Ishikawa (cell line): ENCODE measurements around the gene CDC42BPG.

Experiments
- CEBPB ChIP-seq: IDR thresholded peaks from 2 replicates; pipeline ENCODE4 v1.6.1; 2012
- CREB1 ChIP-seq: IDR thresholded peaks from 2 replicates; pipeline ENCODE4 v1.6.1; 2012; ENCODE audit warnings: low read depth
- EGR1 ChIP-seq: IDR thresholded peaks from 2 replicates; pipeline ENCODE4 v1.6.1; 2012
- EP300 ChIP-seq: IDR thresholded peaks from 2 replicates; pipeline ENCODE4 v1.6.1; 2012; ENCODE audit warnings: borderline replicate concordance
- FOXM1 ChIP-seq: IDR thresholded peaks from 2 replicates; pipeline ENCODE4 v1.6.1; 2012; ENCODE audit warnings: low read depth, borderline replicate concordance
- MAX ChIP-seq: IDR thresholded peaks from 2 replicates; pipeline ENCODE4 v1.6.1; 2012
- NFIC ChIP-seq: IDR thresholded peaks from 2 replicates; pipeline ENCODE4 v1.6.1; 2012
- RAD21 ChIP-seq: IDR thresholded peaks from 2 replicates; pipeline ENCODE4 v1.6.1; 2012; ENCODE audit warnings: low read depth
- TAF1 ChIP-seq: IDR thresholded peaks from 2 replicates; pipeline ENCODE4 v1.6.1; 2012; ENCODE audit warnings: low read depth, mild to moderate bottlenecking
- TCF12 ChIP-seq: IDR thresholded peaks from 2 replicates; pipeline ENCODE4 v1.6.1; 2012; ENCODE audit warnings: low read depth
- TEAD4 ChIP-seq: IDR thresholded peaks from 2 replicates; pipeline ENCODE4 v1.6.1; 2012
- YY1 ChIP-seq: IDR thresholded peaks from 2 replicates; pipeline ENCODE4 v1.6.1; 2012; ENCODE audit warnings: low read depth
- ZBTB7A ChIP-seq: IDR thresholded peaks from 2 replicates; pipeline ENCODE4 v1.6.1; 2012; ENCODE audit warnings: low read depth
- TF ChIP-seq, protein P1 (sequence below): IDR thresholded peaks from 2 replicates; pipeline ENCODE4 v1.6.1; 2012; ENCODE audit warnings: low read depth, mild to moderate bottlenecking
- TF ChIP-seq, protein P2 (sequence below): IDR thresholded peaks from 2 replicates; pipeline ENCODE4 v1.6.1; 2012

The CDC42BPG gene

GRCh38 chr11:64850979-64851567 lies 6.6 kb upstream of the CDC42BPG start:
- no peak for TF ChIP-seq RAD21
- no peak for TF ChIP-seq TAF1
- TF ChIP-seq TCF12, result no peak
- TF ChIP-seq, protein P1, sequence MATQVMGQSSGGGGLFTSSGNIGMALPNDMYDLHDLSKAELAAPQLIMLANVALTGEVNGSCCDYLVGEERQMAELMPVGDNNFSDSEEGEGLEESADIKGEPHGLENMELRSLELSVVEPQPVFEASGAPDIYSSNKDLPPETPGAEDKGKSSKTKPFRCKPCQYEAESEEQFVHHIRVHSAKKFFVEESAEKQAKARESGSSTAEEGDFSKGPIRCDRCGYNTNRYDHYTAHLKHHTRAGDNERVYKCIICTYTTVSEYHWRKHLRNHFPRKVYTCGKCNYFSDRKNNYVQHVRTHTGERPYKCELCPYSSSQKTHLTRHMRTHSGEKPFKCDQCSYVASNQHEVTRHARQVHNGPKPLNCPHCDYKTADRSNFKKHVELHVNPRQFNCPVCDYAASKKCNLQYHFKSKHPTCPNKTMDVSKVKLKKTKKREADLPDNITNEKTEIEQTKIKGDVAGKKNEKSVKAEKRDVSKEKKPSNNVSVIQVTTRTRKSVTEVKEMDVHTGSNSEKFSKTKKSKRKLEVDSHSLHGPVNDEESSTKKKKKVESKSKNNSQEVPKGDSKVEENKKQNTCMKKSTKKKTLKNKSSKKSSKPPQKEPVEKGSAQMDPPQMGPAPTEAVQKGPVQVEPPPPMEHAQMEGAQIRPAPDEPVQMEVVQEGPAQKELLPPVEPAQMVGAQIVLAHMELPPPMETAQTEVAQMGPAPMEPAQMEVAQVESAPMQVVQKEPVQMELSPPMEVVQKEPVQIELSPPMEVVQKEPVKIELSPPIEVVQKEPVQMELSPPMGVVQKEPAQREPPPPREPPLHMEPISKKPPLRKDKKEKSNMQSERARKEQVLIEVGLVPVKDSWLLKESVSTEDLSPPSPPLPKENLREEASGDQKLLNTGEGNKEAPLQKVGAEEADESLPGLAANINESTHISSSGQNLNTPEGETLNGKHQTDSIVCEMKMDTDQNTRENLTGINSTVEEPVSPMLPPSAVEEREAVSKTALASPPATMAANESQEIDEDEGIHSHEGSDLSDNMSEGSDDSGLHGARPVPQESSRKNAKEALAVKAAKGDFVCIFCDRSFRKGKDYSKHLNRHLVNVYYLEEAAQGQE, result no peak
- TF ChIP-seq YY1, result no peak
- no peak for TF ChIP-seq FOXM1
- no peak for TF ChIP-seq CEBPB
- no peak for TF ChIP-seq MAX

DNA sequence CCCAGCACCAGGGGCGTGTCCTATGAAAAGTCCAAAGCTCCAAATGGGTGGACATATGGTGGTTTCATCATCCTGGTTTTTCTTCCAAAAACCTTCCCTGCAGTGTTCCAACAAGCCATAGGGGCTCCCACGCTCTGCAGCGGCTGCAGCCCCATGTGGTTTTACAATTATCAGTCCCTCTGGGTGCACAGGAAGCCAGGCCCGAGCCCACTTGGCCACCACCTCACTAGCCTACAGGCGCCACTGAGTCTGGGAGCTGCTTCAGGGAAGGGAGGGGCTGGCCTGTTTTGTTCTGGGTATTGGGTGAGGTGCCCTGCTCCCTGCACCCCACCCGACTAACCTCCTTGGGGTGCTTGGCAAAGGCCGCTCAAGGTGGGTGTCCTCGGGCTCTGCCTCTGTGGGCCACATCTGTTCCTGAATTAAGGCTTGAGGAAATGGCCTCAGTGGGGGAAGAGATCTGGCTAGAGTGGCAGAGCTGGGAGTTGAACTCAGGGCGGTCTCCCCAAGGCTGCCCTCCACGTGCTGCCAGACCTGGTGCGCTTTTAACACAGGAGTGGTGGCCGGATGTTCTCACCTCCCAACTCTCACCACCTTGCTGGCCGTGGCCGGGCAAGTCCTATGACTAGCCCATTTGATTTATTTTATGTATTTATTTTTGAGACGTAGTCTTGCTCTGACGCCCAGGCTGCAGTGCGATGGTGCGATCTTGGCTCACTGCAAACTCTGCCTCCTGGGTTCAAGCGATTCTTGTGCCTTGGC lies 5.3 kb upstream of the CDC42BPG start:
- TF ChIP-seq EP300, result no peak
- no peak for TF ChIP-seq CREB1
- TF ChIP-seq ZBTB7A, result no peak
- no peak for TF ChIP-seq YY1
- no peak for TF ChIP-seq RAD21
- no peak for TF ChIP-seq CEBPB
- TF ChIP-seq, protein P2, sequence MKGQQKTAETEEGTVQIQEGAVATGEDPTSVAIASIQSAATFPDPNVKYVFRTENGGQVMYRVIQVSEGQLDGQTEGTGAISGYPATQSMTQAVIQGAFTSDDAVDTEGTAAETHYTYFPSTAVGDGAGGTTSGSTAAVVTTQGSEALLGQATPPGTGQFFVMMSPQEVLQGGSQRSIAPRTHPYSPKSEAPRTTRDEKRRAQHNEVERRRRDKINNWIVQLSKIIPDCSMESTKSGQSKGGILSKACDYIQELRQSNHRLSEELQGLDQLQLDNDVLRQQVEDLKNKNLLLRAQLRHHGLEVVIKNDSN, result no peak
- TF ChIP-seq TCF12, result no peak
- no peak for TF ChIP-seq TEAD4
- no peak for TF ChIP-seq MAX
- TF ChIP-seq, protein P1, result no peak
- no peak for TF ChIP-seq EGR1
- no peak for TF ChIP-seq NFIC
- no peak for TF ChIP-seq FOXM1
- no peak for TF ChIP-seq TAF1

GRCh38 chr11:64848826-64849597 lies 4.6 kb upstream of the CDC42BPG start:
- TF ChIP-seq CREB1, result no peak
- TF ChIP-seq, protein P2, result no peak
- no peak for TF ChIP-seq ZBTB7A
- TF ChIP-seq TCF12, result no peak
- no peak for TF ChIP-seq NFIC
- TF ChIP-seq TAF1, result no peak
- TF ChIP-seq TEAD4, result no peak
- TF ChIP-seq MAX, result no peak
- no peak for TF ChIP-seq FOXM1

DNA sequence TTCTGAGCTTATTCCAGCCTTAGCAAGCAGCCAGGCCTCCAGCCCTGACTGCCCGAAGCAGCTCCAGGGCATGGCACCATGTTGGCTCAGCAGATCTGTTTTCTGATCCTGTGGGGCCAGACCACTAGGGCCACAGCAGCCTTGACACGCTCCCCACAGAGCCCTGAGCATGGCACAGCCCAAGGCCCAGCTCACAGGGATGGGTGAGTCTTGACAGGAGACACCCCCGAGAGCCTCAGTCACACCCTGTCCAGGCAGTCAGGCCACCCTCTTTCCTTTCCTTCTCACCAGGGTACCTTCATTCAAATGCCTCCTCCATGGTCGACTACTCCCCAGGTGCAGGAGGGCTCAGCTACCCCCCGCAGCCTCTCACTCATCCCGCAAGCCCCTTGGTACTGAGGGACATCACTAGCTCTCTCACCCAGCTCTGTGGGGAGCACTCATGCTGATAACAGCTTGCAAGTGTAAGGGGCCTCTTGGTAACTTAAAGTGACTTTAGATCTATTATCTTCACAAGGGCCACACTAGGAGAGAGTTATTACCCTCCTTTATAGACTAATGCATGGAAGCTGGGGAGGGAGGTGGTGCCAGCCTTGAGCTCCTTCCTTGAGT lies 3.9 kb upstream of the CDC42BPG start:
- no peak for TF ChIP-seq TCF12
- TF ChIP-seq CEBPB, result no peak
- TF ChIP-seq ZBTB7A, result no peak
- TF ChIP-seq, protein P2, result no peak
- TF ChIP-seq CREB1, result no peak
- no peak for TF ChIP-seq RAD21
